22Rv1 (cell line): ENCODE data around the gene TTYH2.

Experiments
- CTCF ChIP-seq: fragments of 450-650 bp; IDR thresholded peaks from 2 replicates; pipeline ENCODE4 v1.5.1; 2017; ENCODE audit warnings: mild to moderate bottlenecking
- ZFX ChIP-seq: fragments of 450-650 bp; IDR thresholded peaks from 2 replicates; pipeline ENCODE4 v1.6.1; 2017; ENCODE audit warnings: antibody characterized with exemption, borderline replicate concordance

DNA sequence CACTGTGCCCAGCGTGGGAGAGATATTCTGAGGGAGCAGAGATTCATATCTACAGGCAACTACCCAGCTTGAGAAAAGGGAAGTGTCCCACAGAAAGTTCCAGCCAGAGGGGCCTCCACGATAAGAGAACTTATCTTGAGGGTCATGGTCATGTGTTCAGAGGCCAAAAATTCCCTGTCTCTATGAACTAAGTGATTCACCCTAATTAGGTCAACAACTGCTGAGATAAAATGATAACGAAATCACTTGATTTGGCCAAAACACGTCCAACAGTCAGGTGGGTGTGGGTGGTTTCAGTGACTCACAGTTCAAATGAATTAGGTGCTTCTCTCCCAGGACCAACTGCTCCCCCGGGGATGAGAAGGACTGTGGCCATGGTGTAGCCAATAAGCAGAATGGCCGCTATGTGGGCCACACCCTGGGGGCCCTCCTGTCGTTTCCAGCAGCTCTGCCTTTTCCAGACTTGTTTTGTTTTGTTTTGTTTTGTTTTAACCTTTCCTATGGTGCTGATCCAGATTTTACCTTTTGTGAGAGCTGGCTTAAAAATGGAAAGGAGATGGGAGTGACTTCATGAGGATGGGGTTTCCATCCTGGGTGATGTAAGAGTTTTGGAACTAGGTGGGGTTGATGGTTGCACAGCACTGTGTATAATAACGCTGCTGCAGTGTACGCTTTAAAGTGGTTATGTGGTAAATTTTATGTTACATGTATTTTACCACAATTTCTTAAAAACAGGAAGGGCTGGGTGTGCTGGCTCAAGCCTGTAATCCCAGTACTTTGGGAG, 69.4 kb downstream of the TTYH2 start:
- TF ChIP-seq CTCF: no peak
- no peak for TF ChIP-seq ZFX
